Loucy (cell line): ENCODE results near the gene NRXN3.

ENCODE experiments used
- EZH2phosphoT487 ChIP-seq: fragments of 200-600 bp; IDR thresholded peaks from 2 replicates; pipeline ENCODE4 v1.6.1; 2018; ENCODE audit warnings: antibody characterized with exemption, mild to moderate bottlenecking, moderate library complexity, borderline replicate concordance
- TF ChIP-seq, protein P1 (sequence below): fragments of 200-600 bp; sonication (generic); conservative IDR thresholded peaks from 2 replicates; pipeline ENCODE4 v1.5.1; 2014; ENCODE audit warnings: mild to moderate bottlenecking, antibody characterized with exemption, low read length

DNA sequence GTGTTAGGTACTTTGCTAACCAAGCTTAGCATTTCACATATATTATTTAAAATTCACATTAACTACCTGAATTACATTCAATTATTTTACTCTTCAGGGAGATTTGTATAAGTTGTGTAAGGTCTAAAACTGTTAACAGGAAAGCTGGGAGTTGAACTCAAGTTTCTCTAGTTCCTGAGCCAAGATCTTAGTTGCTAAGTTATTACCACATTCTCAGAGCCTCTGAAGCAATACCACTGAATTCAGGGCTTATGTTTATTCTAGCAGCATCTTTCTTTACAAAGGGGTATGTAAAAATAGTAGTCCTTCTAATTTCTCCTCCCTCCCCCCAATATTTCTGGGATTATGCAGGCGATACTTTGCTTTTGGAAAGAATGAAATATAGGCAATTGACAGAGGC, 1254.3 kb downstream of the NRXN3 start:
- TF ChIP-seq, protein P1, sequence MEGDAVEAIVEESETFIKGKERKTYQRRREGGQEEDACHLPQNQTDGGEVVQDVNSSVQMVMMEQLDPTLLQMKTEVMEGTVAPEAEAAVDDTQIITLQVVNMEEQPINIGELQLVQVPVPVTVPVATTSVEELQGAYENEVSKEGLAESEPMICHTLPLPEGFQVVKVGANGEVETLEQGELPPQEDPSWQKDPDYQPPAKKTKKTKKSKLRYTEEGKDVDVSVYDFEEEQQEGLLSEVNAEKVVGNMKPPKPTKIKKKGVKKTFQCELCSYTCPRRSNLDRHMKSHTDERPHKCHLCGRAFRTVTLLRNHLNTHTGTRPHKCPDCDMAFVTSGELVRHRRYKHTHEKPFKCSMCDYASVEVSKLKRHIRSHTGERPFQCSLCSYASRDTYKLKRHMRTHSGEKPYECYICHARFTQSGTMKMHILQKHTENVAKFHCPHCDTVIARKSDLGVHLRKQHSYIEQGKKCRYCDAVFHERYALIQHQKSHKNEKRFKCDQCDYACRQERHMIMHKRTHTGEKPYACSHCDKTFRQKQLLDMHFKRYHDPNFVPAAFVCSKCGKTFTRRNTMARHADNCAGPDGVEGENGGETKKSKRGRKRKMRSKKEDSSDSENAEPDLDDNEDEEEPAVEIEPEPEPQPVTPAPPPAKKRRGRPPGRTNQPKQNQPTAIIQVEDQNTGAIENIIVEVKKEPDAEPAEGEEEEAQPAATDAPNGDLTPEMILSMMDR = no peak
- no peak for TF ChIP-seq EZH2phosphoT487
